Measurements from ENCODE around the gene CFAP74. TPM values are rescaled to one million over a fixed set of nuclear protein-coding genes. Genes with fewer than 3 reads are reported as not detected.

CFAP74 gene
- total RNA-seq, 2 donors from 2014 or later: not detected

- peaks cover 0 to 23% of the 10 kb centered on the region in 2 donors for H3K4me1 ChIP-seq
- DNase-seq (ENCODE audit: low spot score): no peak
- H3K4me3 ChIP-seq: peak overlapping the region; percentile 58 to 65
- H3K27me3 ChIP-seq: peaks cover 0 to 4% of the 10 kb centered on the region in 2 donors
- no peaks in the 10 kb centered on the region for H3K9me3 ChIP-seq
- TF ChIP-seq CTCF (IDR thresholded peaks at IDR 0.05): no peak
- peak overlapping the region; percentile 60 to 75 for H3K27ac ChIP-seq
- no peaks in the 10 kb centered on the region for H3K36me3 ChIP-seq
Measured at GRCh38 chr1:2050793-2051682, 47.5 kb upstream of the CFAP74 start.

GRCh38 chr1:2050461-2050792, 46.8 kb upstream of the CFAP74 start:
- peaks cover 0 to 4% of the 10 kb centered on the region in 2 donors for H3K27me3 ChIP-seq
- H3K36me3 ChIP-seq: no peaks in the 10 kb centered on the region
- TF ChIP-seq CTCF (IDR thresholded peaks at IDR 0.05): no peak
- peak overlapping the region; percentile 60 to 75 for H3K27ac ChIP-seq
- no peak for DNase-seq (ENCODE audit: low spot score)
- H3K4me3 ChIP-seq: peak overlapping the region; percentile 58 to 65
- H3K9me3 ChIP-seq: no peaks in the 10 kb centered on the region
- H3K4me1 ChIP-seq: peaks cover 0 to 27% of the 10 kb centered on the region in 2 donors

- peak within 1 kb of the TSS; percentile 58 to 65 for H3K4me3 ChIP-seq
- H3K27me3 ChIP-seq: peaks cover 0 to 4% of the 10 kb centered on the region in 2 donors
- H3K9me3 ChIP-seq: no peaks in the 10 kb centered on the region
- H3K36me3 ChIP-seq: no peaks in the 10 kb centered on the region
- H3K4me1 ChIP-seq: peaks cover 0 to 32% of the 10 kb centered on the region in 2 donors
- DNase-seq (ENCODE audit: low spot score): peak; percentile 64
- peak within 1 kb of the TSS; percentile 60 to 75 for H3K27ac ChIP-seq
- no peak for TF ChIP-seq CTCF (IDR thresholded peaks at IDR 0.05)
Measured at GRCh38 chr1:2049718-2050431, 46.3 kb upstream of the CFAP74 start, which contains the start of gene PRKCZ. Gene PRKCZ, plus strand, starts transcription at chr1:2050411. Its CDS starts 220 bp downstream, at chr1:2050631.

GRCh38 chr1:2049225-2049717, 45.7 kb upstream of the CFAP74 start:
- Histone ChIP-seq H3K4me3 (peak overlapping the region; percentile 58 to 65), H3K27ac (peak overlapping the region; percentile 57 to 71), H3K9me3 (no peaks in the 10 kb centered on the region), H3K36me3 (no peaks in the 10 kb centered on the region), H3K4me1 (peaks cover 0 to 34% of the 10 kb centered on the region in 2 donors), H3K27me3 (peaks cover 0 to 4% of the 10 kb centered on the region in 2 donors)
- no peak for TF ChIP-seq CTCF (IDR thresholded peaks at IDR 0.05)
- DNase-seq (ENCODE audit: low spot score): no peak

- H3K4me3 ChIP-seq: no peak overlapping the region
- peaks cover 0 to 29% of the 10 kb centered on the region in 2 donors for H3K4me1 ChIP-seq
- H3K9me3 ChIP-seq: no peaks in the 10 kb centered on the region
- H3K36me3 ChIP-seq: no peaks in the 10 kb centered on the region
- TF ChIP-seq CTCF (IDR thresholded peaks at IDR 0.05): no peak
- H3K27me3 ChIP-seq: peaks cover 0 to 4% of the 10 kb centered on the region in 2 donors
- H3K27ac ChIP-seq: no peak overlapping the region
- no peak for DNase-seq (ENCODE audit: low spot score)
Measured at GRCh38 chr1:2047749-2048729, 44.5 kb upstream of the CFAP74 start.

Measured in right atrium auricular region (tissue), 2 donors.